HEK293 (cell line): ENCODE data around the gene OBSCN.

Source experiments
- CTCF ChIP-seq: fragments of 450-650 bp; formaldehyde crosslinking; IDR thresholded peaks from 2 replicates; pipeline ENCODE4 v1.5.1; 2016; ENCODE audit warnings: missing biosample characterization, missing genetic modification characterization
- TCF7L2 ChIP-seq: IDR thresholded peaks from 2 replicates; pipeline ENCODE4 v1.6.1; 2011; ENCODE audit warnings: low read depth, mild to moderate bottlenecking, inconsistent platforms, low read length, moderate library complexity, borderline replicate concordance
- ZNF555 ChIP-seq: fragments of 450-650 bp; formaldehyde crosslinking; conservative IDR thresholded peaks from 2 replicates; pipeline ENCODE4 v1.5.1; 2017; ENCODE audit warnings: missing biosample characterization, mild to moderate bottlenecking, missing genetic modification characterization, inconsistent platforms
- ZNF792 ChIP-seq: fragments of 450-650 bp; formaldehyde crosslinking; IDR thresholded peaks from 2 replicates; pipeline ENCODE4 v1.5.1; 2016; ENCODE audit warnings: missing biosample characterization, missing genetic modification characterization

GRCh38 chr1:228394571-228395394, 186.9 kb downstream of the OBSCN start:
- TF ChIP-seq ZNF555, result no peak
- no peak for TF ChIP-seq CTCF (tag by site-specific recombination)
- no peak for TF ChIP-seq TCF7L2
- no peak for TF ChIP-seq ZNF792 (tag by site-specific recombination)
